Heart left ventricle (tissue), 16 donors: Measurements from ENCODE around the gene LTBP4. TPM values are rescaled to one million over a fixed set of nuclear protein-coding genes. Genes with fewer than 3 reads are reported as not detected.
A peak's percentile ranks its signal among the peaks of the same experiment; 100 is the strongest.

Experiments used
- ATAC-seq, 4 donors: fragments of 200-7000 bp; cut with Tn5 transposase; one replicate each; pipeline ENCODE4 v1.9.1; 2020 to 2022; ENCODE audit warnings: moderate library complexity in 4 of 4, mild to moderate bottlenecking in 3 of 4, moderate number of reproducible peaks in 1 of 4
- DNase-seq, 5 donors: peaks; one replicate each; pipeline ENCODE4 v3.0.0-alpha.2; 2020
- H3K27ac ChIP-seq, 12 donors: fragments of 200-600 bp; sonication (generic) in 4 of 12; one replicate each; pipeline versions ENCODE4 v1.5.0 to v1.8.0; 2016 to 2022; ENCODE audit warnings: mild to moderate bottlenecking in 2 of 12
- H3K27me3 ChIP-seq, 9 donors: fragments of 200-600 bp; sonication (generic) in 2 of 9; one replicate each; pipeline versions ENCODE4 v1.5.1 to v1.8.0; 2016 to 2022; ENCODE audit warnings: mild to moderate bottlenecking in 3 of 9
- H3K36me3 ChIP-seq, 9 donors: fragments of 200-600 bp; sonication (generic) in 2 of 9; one replicate each; pipeline versions ENCODE4 v1.5.0 to v1.8.0; 2018 to 2022; ENCODE audit warnings: mild to moderate bottlenecking in 2 of 9
- H3K4me1 ChIP-seq, 12 donors: fragments of 200-600 bp; sonication (generic) in 4 of 12; one replicate each; pipeline versions ENCODE4 v1.5.0 to v1.8.0; 2016 to 2022; ENCODE audit warnings: mild to moderate bottlenecking in 3 of 12
- H3K4me3 ChIP-seq, 12 donors: fragments of 200-600 bp; sonication (generic) in 4 of 12; one replicate each; pipeline versions ENCODE4 v1.5.0 to v1.8.0; 2017 to 2022; ENCODE audit warnings: mild to moderate bottlenecking in 9 of 12, moderate library complexity in 4 of 12
- H3K9me3 ChIP-seq, 12 donors: fragments of 200-600 bp; sonication (generic) in 4 of 12; one replicate each; pipeline versions ENCODE4 v1.5.0 to v1.8.0; 2016 to 2022; ENCODE audit warnings: mild to moderate bottlenecking in 1 of 12
- POLR2A ChIP-seq, 2 donors: fragments of 450-650 bp; IDR thresholded peaks; one replicate each; pipeline ENCODE4 v1.6.1; 2017; ENCODE audit warnings: antibody characterized with exemption in 2 of 2, mild to moderate bottlenecking in 2 of 2, moderate library complexity in 2 of 2
- WGBS, 4 donors: extraction: QIAGEN DNeasy Blood & Tissue Kit in 2 of 4; methylation state at CpG; one replicate each; pipeline versions ENCODE4 v1.1.5 to v1.1.7; 2013 to 2018; 5-methylcytosine and 5-hydroxymethylcytosine counted together
- intact Hi-C, 10 donors: fragments of 100-400 bp; cut with DNase I; formaldehyde crosslinking; loops; one replicate each; pipeline versions ENCODE4 v1.11.1 to v1.14.2; 2022
- polyA plus RNA-seq, 2 donors: library from polyadenylated mRNA; stranded (reverse); fragments of 200-250 nt; gene quantifications; one replicate each; pipeline ENCODE4 v1.2.3, GENCODE V29; 2013
- total RNA-seq, 9 donors: library from RNA; depleted of rRNA in 2 of 9; stranded (reverse); fragments of >200 nt in 2 of 9; fragmentation: NEBNext Ultra II Directional in 3 of 9; extraction: Animal tissue kit (Norgen Biotek cat#: 25700) in 3 of 9; gene quantifications; one replicate each; pipeline versions ENCODE4 v1.1.0 to v1.2.4, GENCODE V29; 2016 to 2023
- TF ChIP-seq, protein P1 (sequence below), 12 donors: fragments of 200-600 bp; sonication (generic) in 4 of 12; IDR thresholded peaks; one replicate each; pipeline versions ENCODE4 v1.5.0 to v1.8.0; 2018 to 2022; ENCODE audit warnings: antibody characterized with exemption in 12 of 12, mild to moderate bottlenecking in 5 of 12
- donor health status: ischemic (EF 13 %, LVEDD 7.1; RV severe dilation, severe dysfunction).
- donor health status: healthy with polysubstance abuse.
- donor health status: DM: no; HTN: yes; CAD: no.
- donor health status: DM: no; HTN: no; CAD: no.
- donor health status: ischemic (EF 25% LVEDD 6.9; RV normal size, moderate dysfunction).
- donor health status: ischemic (EF 25% LVEDD 5.7; RV mildly dilated, moderate dysfunction).
- donor health status: healthy.
- donor health status: DM: yes; HTN: yes; CAD: no.
- donor health status: ischemic (EF 35%, LVEDD 5.7; RV mildly dilated, moderate dysfunction).
- donor health status: nonischemic (EF 11% LVEDD 7.7; RV severe dilation, severe dysfunction).
- donor health status: DM: yes; HTN: yes; CAD: no.
- donor health status: PGD.
- donor health status: ischemic (EF 29% LVEDD 5.4; RV normal size, mild dysfunction).
- donor health status: nonischemic (EF 23%, LVEDD 6.1; RV moderate dilation, normal function).

Gene LTBP4
- total and polyA plus RNA-seq, 11 donors, result 95.0 to 319 (median 172) TPM

- TF ChIP-seq POLR2A (IDR thresholded peaks at IDR 0.05), result no peak
- TF ChIP-seq, protein P1, sequence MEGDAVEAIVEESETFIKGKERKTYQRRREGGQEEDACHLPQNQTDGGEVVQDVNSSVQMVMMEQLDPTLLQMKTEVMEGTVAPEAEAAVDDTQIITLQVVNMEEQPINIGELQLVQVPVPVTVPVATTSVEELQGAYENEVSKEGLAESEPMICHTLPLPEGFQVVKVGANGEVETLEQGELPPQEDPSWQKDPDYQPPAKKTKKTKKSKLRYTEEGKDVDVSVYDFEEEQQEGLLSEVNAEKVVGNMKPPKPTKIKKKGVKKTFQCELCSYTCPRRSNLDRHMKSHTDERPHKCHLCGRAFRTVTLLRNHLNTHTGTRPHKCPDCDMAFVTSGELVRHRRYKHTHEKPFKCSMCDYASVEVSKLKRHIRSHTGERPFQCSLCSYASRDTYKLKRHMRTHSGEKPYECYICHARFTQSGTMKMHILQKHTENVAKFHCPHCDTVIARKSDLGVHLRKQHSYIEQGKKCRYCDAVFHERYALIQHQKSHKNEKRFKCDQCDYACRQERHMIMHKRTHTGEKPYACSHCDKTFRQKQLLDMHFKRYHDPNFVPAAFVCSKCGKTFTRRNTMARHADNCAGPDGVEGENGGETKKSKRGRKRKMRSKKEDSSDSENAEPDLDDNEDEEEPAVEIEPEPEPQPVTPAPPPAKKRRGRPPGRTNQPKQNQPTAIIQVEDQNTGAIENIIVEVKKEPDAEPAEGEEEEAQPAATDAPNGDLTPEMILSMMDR (IDR thresholded peaks at IDR 0.05), result no peak
- DNase-seq (no peak), ATAC-seq (no peak)
- H3K4me1 ChIP-seq, result peaks cover 0 to 66% (median 50%) of the 10 kb centered on the region in 12 donors
- H3K27me3 ChIP-seq, result no peaks in the 10 kb centered on the region
- H3K36me3 ChIP-seq, result peaks cover 0 to 30% (median 0%) of the 10 kb centered on the region in 9 donors
- H3K4me3 ChIP-seq, result peak overlapping the region in 3 of 12 donors; percentile 57 to 64 (median 58)
- 79 to 81% (median 81%) methylated on average over 4 of the region's 4 CpGs for WGBS, 4 donors
- intact Hi-C loops, result loop anchor here in 2 of 10 donors (10.0 kb wide), 2 partner anchors 144 to 324 kb away; partner anchors contain the start of genes AKT2 (in 1 of the 2), BLVRB (in 1 of the 2) and SPTBN4 (in 1 of the 2)
- H3K9me3 ChIP-seq, result no peaks in the 10 kb centered on the region
- H3K27ac ChIP-seq, result peak overlapping the region in 5 of 12 donors; percentile 87 to 97 (median 88)
These were observed 7.8 kb downstream of the LTBP4 start for GRCh38 chr19:40608957-40609356.

DNA sequence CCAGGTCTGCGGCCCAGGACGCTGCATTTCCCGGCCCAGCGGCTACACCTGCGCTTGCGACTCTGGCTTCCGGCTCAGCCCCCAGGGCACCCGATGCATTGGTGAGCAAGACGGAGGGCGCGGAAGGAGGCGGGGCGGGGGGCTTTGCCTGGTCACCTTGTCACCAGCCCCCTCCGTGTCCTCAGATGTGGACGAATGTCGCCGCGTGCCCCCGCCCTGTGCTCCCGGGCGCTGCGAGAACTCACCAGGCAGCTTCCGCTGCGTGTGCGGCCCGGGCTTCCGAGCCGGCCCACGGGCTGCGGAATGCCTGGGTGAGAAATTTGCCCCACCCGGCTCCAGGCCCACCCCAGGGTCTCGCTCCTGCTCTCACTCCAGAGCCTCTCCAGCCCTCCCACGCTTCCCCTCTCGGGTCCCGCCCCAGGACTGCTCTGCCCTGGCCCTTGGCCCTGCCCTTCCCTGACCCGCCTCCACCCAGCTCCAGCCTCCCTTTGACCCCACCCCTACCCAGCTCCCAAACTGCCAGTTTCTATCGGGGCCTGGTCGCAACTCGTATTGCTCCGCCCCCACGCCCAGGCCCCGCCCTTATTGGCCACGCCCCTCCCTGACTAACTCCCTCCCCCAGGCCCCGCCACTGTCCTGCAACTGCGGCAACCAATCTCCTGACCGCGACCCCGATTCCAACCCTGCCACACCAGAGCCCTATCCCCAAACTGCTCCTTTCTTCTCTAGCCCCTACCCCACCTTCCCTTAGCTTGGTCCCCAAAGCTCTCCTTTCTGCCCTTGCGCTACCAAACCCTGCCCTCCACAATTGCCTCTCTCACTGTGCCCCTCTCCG lies 8.6 kb downstream of the LTBP4 start:
- peak; percentile 60 to 71 (median 66) for ATAC-seq
- intact Hi-C loops, result loop anchor here in 2 of 10 donors (10.0 kb wide), 2 partner anchors 145 to 325 kb away; partner anchors contain the start of genes AKT2 (in 1 of the 2), BLVRB (in 1 of the 2) and SPTBN4 (in 1 of the 2)
- TF ChIP-seq, protein P1 (IDR thresholded peaks at IDR 0.05), result no peak
- TF ChIP-seq POLR2A (IDR thresholded peaks at IDR 0.05), result peak in 1 of 2 donors; percentile 49
- Histone ChIP-seq H3K4me3 (peak overlapping the region in 11 of 12 donors; percentile 26 to 64 (median 54)), H3K27ac (peak overlapping the region; percentile 62 to 97 (median 88)), H3K4me1 (peaks cover 0 to 63% (median 43%) of the 10 kb centered on the region in 12 donors), H3K27me3 (no peaks in the 10 kb centered on the region), H3K9me3 (no peaks in the 10 kb centered on the region), H3K36me3 (peaks cover 0 to 33% (median 0%) of the 10 kb centered on the region in 9 donors)
- WGBS, 4 donors, result 5 to 25% (median 12%) methylated on average over 34 to 50 of the region's 50 CpGs
- DNase-seq, result peak; percentile 90 to 95 (median 93)

DNA sequence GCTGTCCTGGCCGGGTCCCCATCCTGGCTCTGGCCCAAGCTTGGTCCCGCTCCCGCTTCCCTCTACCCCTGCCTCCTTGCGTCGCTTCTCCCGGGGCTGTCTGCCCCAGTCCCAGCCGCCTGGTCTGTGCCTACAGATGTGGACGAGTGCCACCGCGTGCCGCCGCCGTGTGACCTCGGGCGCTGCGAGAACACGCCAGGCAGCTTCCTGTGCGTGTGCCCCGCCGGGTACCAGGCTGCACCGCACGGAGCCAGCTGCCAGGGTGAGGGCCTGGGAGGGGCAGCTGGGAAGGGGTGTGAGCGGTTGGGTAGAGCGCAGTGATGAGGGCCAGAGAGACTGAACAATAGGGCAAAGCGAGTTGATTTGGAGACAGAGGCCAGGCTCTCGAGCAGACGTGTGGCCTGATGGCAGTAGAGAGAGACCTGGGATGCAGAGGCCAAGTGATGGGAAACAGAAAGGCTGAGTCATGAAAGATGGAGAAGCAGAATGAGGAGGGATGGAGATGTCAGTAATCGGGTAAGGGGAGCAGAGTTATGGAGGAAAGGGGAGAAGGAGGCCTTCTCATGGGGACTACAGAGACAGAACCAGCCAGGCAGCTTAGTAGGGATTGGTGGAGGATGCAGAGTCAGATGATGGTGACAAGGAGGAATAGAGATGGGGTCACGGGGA lies 9.4 kb downstream of the LTBP4 start:
- Histone ChIP-seq H3K4me1 (peaks cover 0 to 62% (median 38%) of the 10 kb centered on the region in 12 donors), H3K9me3 (no peaks in the 10 kb centered on the region), H3K36me3 (peaks cover 0 to 38% (median 0%) of the 10 kb centered on the region in 9 donors), H3K4me3 (peak overlapping the region in 10 of 12 donors; percentile 8 to 64 (median 55)), H3K27me3 (no peaks in the 10 kb centered on the region), H3K27ac (peak overlapping the region; percentile 62 to 97 (median 88))
- intact Hi-C loops, result no loop called here
- WGBS, 4 donors, result 31 to 57% (median 34%) methylated on average over 29 of the region's 29 CpGs
- DNase-seq, result peak in 4 of 5 donors; percentile 69 to 84 (median 76)
- no peak for TF ChIP-seq POLR2A (IDR thresholded peaks at IDR 0.05)
- peak; percentile 4 to 39 (median 8) for ATAC-seq

- Histone ChIP-seq H3K4me1 (peaks cover 0 to 60% (median 35%) of the 10 kb centered on the region in 12 donors), H3K36me3 (peaks cover 0 to 43% (median 0%) of the 10 kb centered on the region in 9 donors), H3K27me3 (no peaks in the 10 kb centered on the region), H3K9me3 (no peaks in the 10 kb centered on the region), H3K4me3 (peak overlapping the region in 2 of 12 donors; percentile 57 to 64), H3K27ac (peak overlapping the region in 10 of 12 donors; percentile 77 to 97 (median 88))
- TF ChIP-seq POLR2A (IDR thresholded peaks at IDR 0.05), result no peak
- TF ChIP-seq, protein P1 (IDR thresholded peaks at IDR 0.05), result no peak
- intact Hi-C loops, result no loop called here
- 79 to 87% (median 85%) methylated on average over 10 to 15 of the region's 15 CpGs for WGBS, 4 donors
- DNase-seq (peak in 2 of 5 donors; percentile 13 to 46), ATAC-seq (no peak)
These were observed 9.9 kb downstream of the LTBP4 start for GRCh38 chr19:40611096-40611495.
